ENCODE data around the gene BFSP1.

Gene BFSP1

GRCh38 chr20:17530716-17531664 lies at the start of gene BFSP1:
BFSP1 (minus strand) TSS chr20:17531379; CDS start chr20:17531329, 50 bp downstream.
- peak; percentile 72 for ATAC-seq (ENCODE audit: low read depth)
- Mint-ChIP-seq H3K36me3 (peaks cover 3% of the 10 kb centered on the region), H3K4me3 (peak within 1 kb of the TSS; percentile 63), H3K27ac (no peak within 1 kb of the TSS), H3K9me3 (peaks cover 2% of the 10 kb centered on the region), H3K27me3 (peaks cover 20% of the 10 kb centered on the region), H3K4me1 (peaks cover 2% of the 10 kb centered on the region)
- DNase-seq (ENCODE audit: low spot score in 2 of 2): peak in 1 of 2 donors; percentile 29

GRCh38 chr20:17580895-17581294 lies 49.7 kb upstream of the BFSP1 start:
- no peak overlapping the region for H3K4me3 Mint-ChIP-seq

DNA sequence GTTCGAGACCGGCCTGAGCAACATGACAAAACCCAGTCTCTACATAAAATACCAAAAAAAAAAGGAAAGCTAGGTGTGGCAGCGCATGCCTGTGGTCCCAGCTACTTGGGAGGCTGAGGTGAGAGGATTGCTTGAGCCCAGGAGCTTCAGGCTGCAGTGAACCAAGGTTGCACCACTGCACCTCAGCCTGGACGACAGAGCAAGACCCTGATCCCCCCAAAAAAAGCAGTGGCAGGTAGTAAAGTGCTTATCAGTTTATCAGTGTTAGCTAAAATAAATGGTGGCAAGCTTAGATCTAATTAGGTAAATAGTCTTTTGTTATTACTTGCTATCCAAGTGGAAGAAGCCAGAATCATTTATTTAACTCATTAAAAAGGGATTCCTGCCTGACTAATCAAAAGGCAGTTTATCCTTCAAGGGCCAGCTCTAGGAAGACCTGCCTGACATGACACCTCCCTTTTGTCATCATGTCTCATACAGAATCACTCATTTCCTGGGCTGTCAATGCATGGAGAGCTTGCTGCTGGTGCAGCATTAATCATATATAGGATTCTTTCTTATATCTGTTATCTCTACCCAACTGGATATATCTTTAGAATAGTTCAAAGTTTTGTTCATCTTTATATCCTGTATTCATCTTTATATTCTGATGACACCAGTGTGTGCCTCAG lies 48.3 kb upstream of the BFSP1 start:
- DNase-seq (ENCODE audit: low spot score in 2 of 2) (no peak), ATAC-seq (ENCODE audit: low read depth) (no peak)
- Mint-ChIP-seq H3K36me3 (peaks cover 2% of the 10 kb centered on the region), H3K27ac (no peak overlapping the region), H3K27me3 (no peaks in the 10 kb centered on the region), H3K9me3 (no peaks in the 10 kb centered on the region), H3K4me1 (no peaks in the 10 kb centered on the region), H3K4me3 (no peak overlapping the region)

More at GRCh38 chr20:17580895-17581294, 49.7 kb upstream of the BFSP1 start:
- H3K27ac Mint-ChIP-seq: no peak overlapping the region
- ATAC-seq (ENCODE audit: low read depth) (no peak), DNase-seq (ENCODE audit: low spot score in 2 of 2) (no peak)
- no peaks in the 10 kb centered on the region for H3K9me3 Mint-ChIP-seq
- H3K4me1 Mint-ChIP-seq: no peaks in the 10 kb centered on the region
- H3K36me3 Mint-ChIP-seq: peaks cover 2% of the 10 kb centered on the region
- no peaks in the 10 kb centered on the region for H3K27me3 Mint-ChIP-seq

GRCh38 chr20:17576215-17576614 lies 45.0 kb upstream of the BFSP1 start:
- peaks cover 2% of the 10 kb centered on the region for H3K36me3 Mint-ChIP-seq
- H3K9me3 Mint-ChIP-seq: no peaks in the 10 kb centered on the region
- no peaks in the 10 kb centered on the region for H3K4me1 Mint-ChIP-seq
- ATAC-seq (ENCODE audit: low read depth): no peak
- H3K4me3 Mint-ChIP-seq: no peak overlapping the region
- no peaks in the 10 kb centered on the region for H3K27me3 Mint-ChIP-seq
- H3K27ac Mint-ChIP-seq: no peak overlapping the region
- no peak for DNase-seq (ENCODE audit: low spot score in 2 of 2)

DNA sequence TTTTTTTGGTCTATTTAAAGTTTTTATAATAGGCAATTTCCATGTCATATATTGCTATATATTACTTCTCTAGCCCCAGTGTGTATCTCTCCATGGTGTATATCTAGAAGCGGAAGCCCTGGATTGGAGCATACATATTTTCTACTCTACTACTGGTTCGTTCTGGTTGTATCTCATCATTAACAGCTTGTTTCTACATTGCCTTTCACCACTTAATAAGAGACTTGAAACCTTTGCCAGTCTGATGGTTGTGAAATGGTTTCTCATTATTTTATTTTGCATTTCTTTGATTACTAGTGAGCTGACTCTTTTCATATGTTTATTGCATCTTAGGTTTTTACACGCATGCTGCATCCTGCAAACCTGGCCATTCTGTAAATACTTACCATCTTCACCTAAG lies 42.3 kb upstream of the BFSP1 start:
- no peak for ATAC-seq (ENCODE audit: low read depth)
- DNase-seq (ENCODE audit: low spot score in 2 of 2): no peak
- no peaks in the 10 kb centered on the region for H3K27me3 Mint-ChIP-seq
- H3K4me1 Mint-ChIP-seq: peaks cover 12% of the 10 kb centered on the region
- no peak overlapping the region for H3K27ac Mint-ChIP-seq
- no peaks in the 10 kb centered on the region for H3K36me3 Mint-ChIP-seq
- no peaks in the 10 kb centered on the region for H3K9me3 Mint-ChIP-seq
- H3K4me3 Mint-ChIP-seq: no peak overlapping the region

- DNase-seq (ENCODE audit: low spot score in 2 of 2) (no peak), ATAC-seq (ENCODE audit: low read depth) (no peak)
- Mint-ChIP-seq H3K27ac (no peak overlapping the region), H3K4me3 (no peak overlapping the region), H3K9me3 (no peaks in the 10 kb centered on the region), H3K36me3 (no peaks in the 10 kb centered on the region), H3K4me1 (peaks cover 12% of the 10 kb centered on the region), H3K27me3 (no peaks in the 10 kb centered on the region)
Observed at GRCh38 chr20:17572034-17572638, 41.0 kb upstream of the BFSP1 start.

- Mint-ChIP-seq H3K36me3 (no peaks in the 10 kb centered on the region), H3K27me3 (no peaks in the 10 kb centered on the region), H3K4me1 (peaks cover 12% of the 10 kb centered on the region), H3K9me3 (no peaks in the 10 kb centered on the region), H3K4me3 (peak overlapping the region; percentile 99), H3K27ac (peak overlapping the region; percentile 74)
- ATAC-seq (ENCODE audit: low read depth) (no peak), DNase-seq (ENCODE audit: low spot score in 2 of 2) (no peak)
Observed at GRCh38 chr20:17571153-17571527, 40.0 kb upstream of the BFSP1 start.

DNA sequence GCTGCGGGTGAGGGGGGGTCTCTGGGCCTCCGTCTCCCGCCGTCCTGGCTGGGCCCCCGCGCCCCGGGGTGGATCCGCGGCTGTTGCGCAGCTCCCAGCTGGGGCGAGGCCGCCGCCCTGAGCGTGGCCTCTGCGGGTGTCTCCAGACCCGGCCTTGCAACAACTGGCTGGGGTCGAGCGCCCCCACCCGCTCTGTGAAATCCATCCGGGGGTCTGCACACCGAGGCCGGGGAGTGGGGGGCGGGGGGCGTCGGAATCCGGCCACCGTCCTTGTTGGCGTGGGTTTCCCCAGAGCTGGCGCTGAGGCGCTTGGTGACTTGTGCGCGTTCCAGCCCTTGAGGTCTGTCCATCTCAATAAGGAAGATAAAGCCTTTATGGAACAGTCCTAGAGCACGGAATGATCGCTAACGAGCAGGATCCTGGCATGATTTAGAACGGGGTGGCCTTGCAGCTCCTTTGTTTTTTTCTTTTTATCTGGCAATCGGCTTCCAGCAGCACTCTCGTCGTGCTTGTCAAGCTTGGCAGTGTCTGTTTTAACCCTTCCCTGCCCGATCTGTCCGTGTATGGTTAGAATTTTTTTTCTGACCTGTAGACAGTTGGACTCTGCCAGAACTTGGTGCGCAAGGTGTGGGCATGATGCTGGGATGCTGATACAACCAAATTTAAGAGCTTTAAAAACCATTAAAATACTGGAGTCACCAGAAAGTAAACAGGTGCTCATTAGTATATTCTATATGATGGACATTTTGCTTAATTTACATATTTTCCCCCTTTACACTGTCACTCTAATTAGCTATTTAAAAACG lies 39.4 kb upstream of the BFSP1 start:
- Mint-ChIP-seq H3K27ac (peak overlapping the region; percentile 97), H3K36me3 (no peaks in the 10 kb centered on the region), H3K4me1 (peaks cover 12% of the 10 kb centered on the region), H3K4me3 (peak overlapping the region; percentile 99), H3K27me3 (no peaks in the 10 kb centered on the region), H3K9me3 (no peaks in the 10 kb centered on the region)
- DNase-seq (ENCODE audit: low spot score in 2 of 2): peak in 1 of 2 donors; percentile 36
- ATAC-seq (ENCODE audit: low read depth): peak; percentile 36

- H3K27me3 Mint-ChIP-seq: peaks cover 3% of the 10 kb centered on the region
- peak within 1 kb of the TSS; percentile 97 for H3K27ac Mint-ChIP-seq
- peak within 1 kb of the TSS; percentile 99 for H3K4me3 Mint-ChIP-seq
- peaks cover 12% of the 10 kb centered on the region for H3K4me1 Mint-ChIP-seq
- H3K9me3 Mint-ChIP-seq: no peaks in the 10 kb centered on the region
- peak; percentile 88 for ATAC-seq (ENCODE audit: low read depth)
- no peaks in the 10 kb centered on the region for H3K36me3 Mint-ChIP-seq
- peak; percentile 85 to 89 for DNase-seq (ENCODE audit: low spot score in 2 of 2)
Observed at GRCh38 chr20:17569616-17570346, 38.6 kb upstream of the BFSP1 start, which contains the start of gene DSTN. DSTN (plus strand) TSS chr20:17570075; CDS start chr20:17570209, 134 bp downstream.

DNA sequence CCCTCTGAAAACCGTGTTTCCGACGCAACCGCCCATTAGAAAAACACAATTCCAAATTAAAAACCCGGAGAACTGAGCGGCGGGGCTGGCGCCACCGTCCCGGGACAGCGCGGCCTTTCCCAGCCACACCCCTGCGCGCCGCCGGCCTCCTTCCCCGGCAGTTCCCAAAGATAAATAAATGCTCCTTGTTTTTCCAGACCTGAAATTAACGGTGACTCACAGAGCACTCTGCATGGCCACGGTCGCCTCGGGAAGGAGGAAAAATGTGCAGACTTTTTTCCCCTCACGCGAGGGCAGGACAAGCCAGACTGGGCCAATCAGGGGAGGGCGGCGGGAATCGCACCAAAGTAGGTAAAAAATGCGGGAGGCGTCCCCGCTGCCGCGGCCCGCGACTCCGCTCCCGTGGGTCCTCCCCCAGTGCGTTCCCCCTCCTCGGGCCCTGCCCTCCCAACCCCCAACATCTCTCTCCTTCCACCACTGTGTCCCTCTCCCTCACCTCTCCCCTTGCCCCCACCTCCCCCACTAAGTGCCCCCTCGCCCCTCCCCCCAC lies 37.9 kb upstream of the BFSP1 start:
- Mint-ChIP-seq H3K27me3 (peaks cover 3% of the 10 kb centered on the region), H3K36me3 (no peaks in the 10 kb centered on the region), H3K4me3 (peak overlapping the region; percentile 99), H3K4me1 (peaks cover 12% of the 10 kb centered on the region), H3K27ac (peak overlapping the region; percentile 97), H3K9me3 (no peaks in the 10 kb centered on the region)
- DNase-seq (ENCODE audit: low spot score in 2 of 2) (peak in 1 of 2 donors; percentile 16), ATAC-seq (ENCODE audit: low read depth) (no peak)

GRCh38 chr20:17568045-17568788 lies 37.0 kb upstream of the BFSP1 start:
- ATAC-seq (ENCODE audit: low read depth) (no peak), DNase-seq (ENCODE audit: low spot score in 2 of 2) (no peak)
- no peak overlapping the region for H3K27ac Mint-ChIP-seq
- H3K9me3 Mint-ChIP-seq: no peaks in the 10 kb centered on the region
- peaks cover 12% of the 10 kb centered on the region for H3K4me1 Mint-ChIP-seq
- H3K4me3 Mint-ChIP-seq: peak overlapping the region; percentile 4
- H3K36me3 Mint-ChIP-seq: no peaks in the 10 kb centered on the region
- H3K27me3 Mint-ChIP-seq: peaks cover 3% of the 10 kb centered on the region

- H3K27me3 Mint-ChIP-seq: peaks cover 3% of the 10 kb centered on the region
- ATAC-seq (ENCODE audit: low read depth) (no peak), DNase-seq (ENCODE audit: low spot score in 2 of 2) (no peak)
- peaks cover 12% of the 10 kb centered on the region for H3K4me1 Mint-ChIP-seq
- no peaks in the 10 kb centered on the region for H3K9me3 Mint-ChIP-seq
- no peak overlapping the region for H3K27ac Mint-ChIP-seq
- H3K36me3 Mint-ChIP-seq: no peaks in the 10 kb centered on the region
- H3K4me3 Mint-ChIP-seq: no peak overlapping the region
Observed at GRCh38 chr20:17566345-17566744, 35.2 kb upstream of the BFSP1 start.

Data from memory B cell (primary cell).